ENCODE measurements around the gene RRP9.

DNA sequence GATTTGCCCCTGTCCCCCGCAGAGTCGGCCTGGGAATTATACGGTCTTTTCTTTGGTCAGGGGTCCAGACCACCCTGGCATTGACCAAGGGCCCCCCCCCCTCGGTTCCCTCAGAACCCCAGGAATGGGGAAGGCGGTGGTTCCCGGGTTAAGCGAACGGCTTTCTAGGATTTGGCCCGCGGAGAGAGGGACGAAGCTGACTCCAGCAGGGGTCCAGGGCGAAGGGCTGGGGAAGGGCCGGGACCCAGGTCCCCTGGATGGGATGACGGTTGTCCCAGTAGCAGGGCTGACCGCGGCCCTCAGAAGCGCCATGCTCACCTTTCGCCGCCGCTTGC, 274 bp downstream of the RRP9 start:
- TF ChIP-seq, protein P1, sequence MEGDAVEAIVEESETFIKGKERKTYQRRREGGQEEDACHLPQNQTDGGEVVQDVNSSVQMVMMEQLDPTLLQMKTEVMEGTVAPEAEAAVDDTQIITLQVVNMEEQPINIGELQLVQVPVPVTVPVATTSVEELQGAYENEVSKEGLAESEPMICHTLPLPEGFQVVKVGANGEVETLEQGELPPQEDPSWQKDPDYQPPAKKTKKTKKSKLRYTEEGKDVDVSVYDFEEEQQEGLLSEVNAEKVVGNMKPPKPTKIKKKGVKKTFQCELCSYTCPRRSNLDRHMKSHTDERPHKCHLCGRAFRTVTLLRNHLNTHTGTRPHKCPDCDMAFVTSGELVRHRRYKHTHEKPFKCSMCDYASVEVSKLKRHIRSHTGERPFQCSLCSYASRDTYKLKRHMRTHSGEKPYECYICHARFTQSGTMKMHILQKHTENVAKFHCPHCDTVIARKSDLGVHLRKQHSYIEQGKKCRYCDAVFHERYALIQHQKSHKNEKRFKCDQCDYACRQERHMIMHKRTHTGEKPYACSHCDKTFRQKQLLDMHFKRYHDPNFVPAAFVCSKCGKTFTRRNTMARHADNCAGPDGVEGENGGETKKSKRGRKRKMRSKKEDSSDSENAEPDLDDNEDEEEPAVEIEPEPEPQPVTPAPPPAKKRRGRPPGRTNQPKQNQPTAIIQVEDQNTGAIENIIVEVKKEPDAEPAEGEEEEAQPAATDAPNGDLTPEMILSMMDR (IDR thresholded peaks at IDR 0.05), result no peak
- TF ChIP-seq EP300 (IDR thresholded peaks at IDR 0.05; ENCODE audit: low read depth), result no peak
